Trophoblast cell (in vitro differentiated cells and primary cell): ENCODE measurements around the gene LCOR.

Experiments used
- DNase-seq, 2 donors: peaks; one replicate each; pipeline ENCODE4 v3.0.0-alpha.2; 2016
- H2AFZ ChIP-seq: 2 replicates; pipeline ENCODE4 v1.6.1; 2013; ENCODE audit warnings: low read length, moderate library complexity, mild to moderate bottlenecking; ENCODE audit not compliant: insufficient read depth, poor library complexity
- H2AK5ac ChIP-seq: 2 replicates; pipeline ENCODE4 v1.6.1; 2013; ENCODE audit warnings: mild to moderate bottlenecking, low read length
- H2BK120ac ChIP-seq: 2 replicates; pipeline ENCODE4 v1.6.1; 2013; ENCODE audit warnings: low read length, mild to moderate bottlenecking, moderate library complexity; ENCODE audit not compliant: insufficient read depth, poor library complexity
- H2BK12ac ChIP-seq: 2 replicates; pipeline ENCODE4 v1.6.1; 2013; ENCODE audit warnings: mild to moderate bottlenecking, low read length, moderate library complexity
- H2BK5ac ChIP-seq: 2 replicates; pipeline ENCODE4 v1.6.1; 2013; ENCODE audit warnings: low read length, low read depth, moderate library complexity, mild to moderate bottlenecking; ENCODE audit not compliant: poor library complexity
- H3K14ac ChIP-seq: 2 replicates; pipeline ENCODE4 v1.6.1; 2013; ENCODE audit warnings: mild to moderate bottlenecking, low read length
- H3K18ac ChIP-seq: 2 replicates; pipeline ENCODE4 v1.6.1; 2013; ENCODE audit warnings: mild to moderate bottlenecking, low read length
- H3K23ac ChIP-seq: 2 replicates; pipeline ENCODE4 v1.6.1; 2013; ENCODE audit warnings: low read length
- H3K27ac ChIP-seq: 2 replicates; pipeline ENCODE4 v1.5.1; 2013; ENCODE audit warnings: low read depth, mild to moderate bottlenecking, inconsistent platforms, low read length, moderate library complexity
- H3K27me3 ChIP-seq: 2 replicates; pipeline ENCODE4 v1.6.1; 2013; ENCODE audit warnings: inconsistent platforms, mild to moderate bottlenecking, low read length, moderate library complexity; ENCODE audit not compliant: insufficient read depth
- H3K36me3 ChIP-seq, 2 experiments: 1 replicate in 1 of 2; 2 replicates in 1 of 2; pipeline ENCODE4 v1.6.1; 2013; ENCODE audit warnings: low read length in 2 of 2, mild to moderate bottlenecking in 2 of 2, moderate library complexity in 1 of 2; ENCODE audit not compliant: insufficient read depth in 2 of 2, control insufficient read depth in 1 of 2
- H3K4ac ChIP-seq: 2 replicates; pipeline ENCODE4 v1.6.1; 2013; ENCODE audit warnings: low read depth, mild to moderate bottlenecking, low read length, moderate library complexity
- H3K4me1 ChIP-seq, 2 experiments: 1 replicate in 1 of 2; 2 replicates in 1 of 2; pipeline ENCODE4 v1.6.1; 2013; ENCODE audit warnings: low read length in 2 of 2, mild to moderate bottlenecking in 2 of 2, moderate library complexity in 1 of 2; ENCODE audit not compliant: insufficient read depth in 2 of 2, control insufficient read depth in 1 of 2
- H3K4me2 ChIP-seq: 2 replicates; pipeline ENCODE4 v1.6.1; 2013; ENCODE audit warnings: inconsistent platforms, mild to moderate bottlenecking, low read length, moderate library complexity
- H3K4me3 ChIP-seq: 2 replicates; pipeline ENCODE4 v1.5.1; 2013; ENCODE audit warnings: mild to moderate bottlenecking, low read depth, low read length, inconsistent platforms
- H3K79me1 ChIP-seq: one replicate; pipeline ENCODE4 v1.6.1; 2013; ENCODE audit warnings: low read length
- H3K79me2 ChIP-seq: 2 replicates; pipeline ENCODE4 v1.6.1; 2013; ENCODE audit warnings: low read length, mild to moderate bottlenecking; ENCODE audit not compliant: control insufficient read depth, insufficient read depth, poor library complexity
- H3K9ac ChIP-seq: 2 replicates; pipeline ENCODE4 v1.6.1; 2013; ENCODE audit warnings: mild to moderate bottlenecking, low read length
- H3K9me3 ChIP-seq: 2 replicates; pipeline ENCODE4 v1.6.1; 2013; ENCODE audit warnings: low read depth, mild to moderate bottlenecking, control low read depth, inconsistent platforms, low read length; ENCODE audit not compliant: insufficient read depth
- H4K12ac ChIP-seq: 2 replicates; pipeline ENCODE4 v1.6.1; 2013; ENCODE audit warnings: low read depth, mild to moderate bottlenecking, low read length, moderate library complexity
- H4K8ac ChIP-seq: 2 replicates; pipeline ENCODE4 v1.6.1; 2013; ENCODE audit warnings: low read depth, mild to moderate bottlenecking, low read length, moderate library complexity
- H4K91ac ChIP-seq: one replicate; pipeline ENCODE4 v1.6.1; 2013; ENCODE audit warnings: low read depth, mild to moderate bottlenecking, low read length, moderate library complexity
- WGBS: extraction: QIAGEN DNeasy Blood & Tissue Kit; methylation state at CpG from one replicate; pipeline ENCODE4 v1.1.7; 2013; ENCODE audit warnings: missing lambda C conversion rate; ENCODE audit not compliant: insufficient read length, insufficient coverage; ENCODE audit errors: extremely low coverage; 5-methylcytosine and 5-hydroxymethylcytosine counted together

LCOR gene

GRCh38 chr10:96829029-96829773 lies 2.9 kb upstream of the LCOR start:
- Histone ChIP-seq H2BK12ac (no peak overlapping the region), H3K27me3 (no peaks in the 10 kb centered on the region), H2AFZ (no peak overlapping the region), H3K4me3 (no peak overlapping the region), H3K79me2 (peaks cover 13% of the 10 kb centered on the region), H3K9me3 (no peaks in the 10 kb centered on the region), H3K18ac (no peak overlapping the region), H4K91ac (no peak overlapping the region), H3K14ac (no peak overlapping the region), H4K12ac (no peak overlapping the region), H4K8ac (no peak overlapping the region), H3K4me2 (no peak overlapping the region), H2AK5ac (no peak overlapping the region), H2BK5ac (no peak overlapping the region), H2BK120ac (no peak overlapping the region), H3K79me1 (peaks cover 12% of the 10 kb centered on the region), H3K9ac (no peak overlapping the region), H3K23ac (no peak overlapping the region), H3K27ac (no peak overlapping the region), H3K36me3 (no peaks in the 10 kb centered on the region), H3K4me1 (no peaks in the 10 kb centered on the region), H3K4ac (no peak overlapping the region)
- WGBS = no CpG with 5 or more reads among the region's 5 CpGs
- no peak for DNase-seq

DNA sequence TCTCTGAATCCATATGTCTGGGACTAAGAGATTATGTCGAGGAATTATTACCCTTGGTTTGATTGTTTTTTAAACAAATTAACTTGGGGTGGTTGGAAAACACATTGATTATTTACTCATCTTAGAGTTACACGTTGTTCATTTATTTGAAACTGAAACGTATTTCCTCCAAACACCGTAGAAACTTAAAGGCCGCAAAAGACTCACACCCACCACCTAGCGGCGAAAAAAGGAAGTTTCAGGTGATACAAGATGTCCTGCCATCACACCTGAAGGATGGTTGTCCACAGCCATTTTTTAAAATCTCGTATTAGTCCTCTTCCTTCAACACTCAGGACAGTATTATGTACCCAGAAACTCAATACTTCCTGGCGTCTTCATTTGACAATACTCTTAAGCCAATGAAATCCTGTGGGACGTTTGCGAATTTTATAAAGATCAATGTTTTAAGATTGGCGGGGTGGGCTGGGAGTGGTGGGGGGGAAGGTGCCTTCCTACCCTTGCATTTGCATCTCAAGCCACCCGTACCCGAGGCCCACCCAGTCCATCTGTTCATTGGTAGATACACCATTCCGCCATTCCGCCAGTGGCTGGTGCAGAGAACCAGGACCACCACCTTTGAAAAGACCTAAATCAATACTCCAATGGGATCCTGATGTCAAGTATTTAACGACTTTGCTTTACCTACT lies 1.4 kb upstream of the LCOR start:
- H3K79me1 ChIP-seq = peaks cover 12% of the 10 kb centered on the region
- no peak overlapping the region for H3K4me3 ChIP-seq
- H3K4me1 ChIP-seq = no peaks in the 10 kb centered on the region
- no peaks in the 10 kb centered on the region for H3K27me3 ChIP-seq
- peaks cover 13% of the 10 kb centered on the region for H3K79me2 ChIP-seq
- DNase-seq = peak; percentile 82 to 96
- H3K27ac ChIP-seq = no peak overlapping the region
- no peak overlapping the region for H3K9ac ChIP-seq
- H2BK5ac ChIP-seq = no peak overlapping the region
- H4K8ac ChIP-seq = no peak overlapping the region
- no peak overlapping the region for H3K4me2 ChIP-seq
- no peaks in the 10 kb centered on the region for H3K9me3 ChIP-seq
- no peak overlapping the region for H3K14ac ChIP-seq
- no peak overlapping the region for H2BK120ac ChIP-seq
- H2BK12ac ChIP-seq = no peak overlapping the region
- no peak overlapping the region for H3K4ac ChIP-seq
- no peaks in the 10 kb centered on the region for H3K36me3 ChIP-seq
- H3K18ac ChIP-seq = no peak overlapping the region
- H3K23ac ChIP-seq = no peak overlapping the region
- H4K12ac ChIP-seq = no peak overlapping the region
- H4K91ac ChIP-seq = no peak overlapping the region
- no peak overlapping the region for H2AFZ ChIP-seq
- WGBS = no CpG with 5 or more reads among the region's 17 CpGs
- no peak overlapping the region for H2AK5ac ChIP-seq

- peaks cover 12% of the 10 kb centered on the region for H3K79me1 ChIP-seq
- H2BK12ac ChIP-seq = peak overlapping the region; percentile 40
- no peak for DNase-seq
- no peak overlapping the region for H3K4ac ChIP-seq
- H3K4me1 ChIP-seq = no peaks in the 10 kb centered on the region
- peak overlapping the region; percentile 93 for H2AFZ ChIP-seq
- peak overlapping the region; percentile 74 for H3K9ac ChIP-seq
- no peaks in the 10 kb centered on the region for H3K9me3 ChIP-seq
- H3K27me3 ChIP-seq = no peaks in the 10 kb centered on the region
- no peaks in the 10 kb centered on the region for H3K36me3 ChIP-seq
- H3K4me2 ChIP-seq = peak overlapping the region; percentile 94
- peaks cover 13% of the 10 kb centered on the region for H3K79me2 ChIP-seq
- peak overlapping the region; percentile 85 for H2BK5ac ChIP-seq
- peak overlapping the region; percentile 95 for H4K91ac ChIP-seq
- WGBS = no CpG with 5 or more reads among the region's 14 CpGs
- peak overlapping the region; percentile 77 for H3K14ac ChIP-seq
- H3K27ac ChIP-seq = peak overlapping the region; percentile 98
- H3K18ac ChIP-seq = no peak overlapping the region
- peak overlapping the region; percentile 93 for H4K8ac ChIP-seq
- no peak overlapping the region for H2AK5ac ChIP-seq
- H3K4me3 ChIP-seq = peak overlapping the region; percentile 72
- no peak overlapping the region for H3K23ac ChIP-seq
- H4K12ac ChIP-seq = peak overlapping the region; percentile 64
- peak overlapping the region; percentile 75 for H2BK120ac ChIP-seq
Measured at GRCh38 chr10:96831200-96831866, 765 bp upstream of the LCOR start.

DNA sequence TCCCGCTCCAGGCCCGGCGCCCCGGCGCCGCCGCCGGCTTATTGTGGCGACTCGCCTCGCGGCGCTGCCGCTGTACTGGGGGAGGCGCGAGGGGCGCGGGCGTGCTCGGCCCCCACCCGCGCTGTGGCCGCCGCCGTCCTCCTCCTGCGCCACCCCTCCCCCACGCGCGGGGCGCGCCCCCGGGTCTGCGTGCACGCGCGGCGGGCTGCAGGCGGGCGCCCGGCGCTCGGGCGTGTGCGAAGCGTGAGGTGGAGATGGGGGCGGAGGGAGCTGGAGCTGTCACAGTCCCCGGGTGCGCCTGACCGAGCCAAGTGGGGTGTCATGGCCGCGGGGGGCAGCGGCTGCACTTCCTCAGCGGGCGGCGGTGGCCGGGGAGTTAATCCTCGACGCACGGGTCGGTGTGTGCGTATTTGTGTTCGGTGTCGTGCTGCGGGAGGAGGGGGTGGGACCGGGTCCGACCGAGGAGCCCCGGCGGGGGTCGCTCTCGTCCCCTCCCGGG lies 672 bp downstream of the LCOR start:
- peak overlapping the region; percentile 94 for H3K18ac ChIP-seq
- peak overlapping the region; percentile 93 for H4K91ac ChIP-seq
- H3K9me3 ChIP-seq = no peaks in the 10 kb centered on the region
- WGBS = no CpG with 5 or more reads among the region's 72 CpGs
- peak overlapping the region; percentile 99 for H3K4me2 ChIP-seq
- peak overlapping the region; percentile 95 for H3K9ac ChIP-seq
- peak overlapping the region; percentile 100 for H3K4me3 ChIP-seq
- peak overlapping the region; percentile 93 for H3K14ac ChIP-seq
- H2BK120ac ChIP-seq = peak overlapping the region; percentile 29
- no peak overlapping the region for H3K23ac ChIP-seq
- H4K8ac ChIP-seq = peak overlapping the region; percentile 81
- peak overlapping the region; percentile 98 for H3K27ac ChIP-seq
- peak overlapping the region; percentile 48 for H3K4ac ChIP-seq
- no peaks in the 10 kb centered on the region for H3K36me3 ChIP-seq
- H3K79me2 ChIP-seq = peaks cover 13% of the 10 kb centered on the region
- H2BK12ac ChIP-seq = no peak overlapping the region
- no peaks in the 10 kb centered on the region for H3K27me3 ChIP-seq
- H3K4me1 ChIP-seq = no peaks in the 10 kb centered on the region
- peak overlapping the region; percentile 86 for H2AFZ ChIP-seq
- H3K79me1 ChIP-seq = peaks cover 12% of the 10 kb centered on the region
- peak overlapping the region; percentile 84 for H2BK5ac ChIP-seq
- peak; percentile 49 to 86 for DNase-seq
- H2AK5ac ChIP-seq = no peak overlapping the region
- peak overlapping the region; percentile 83 for H4K12ac ChIP-seq
